Mesenchymal stem cell (in vitro differentiated cells and primary cell): ENCODE results near the gene TNFRSF8.

Source experiments
- DNase-seq: peaks from one replicate; pipeline ENCODE4 v3.0.0-alpha.2; 2013
- H2AFZ ChIP-seq: one replicate; pipeline ENCODE4 v1.6.1; 2013; ENCODE audit warnings: low read depth, mild to moderate bottlenecking, control low read depth, inconsistent platforms, low read length, moderate library complexity
- H2AK5ac ChIP-seq: 2 replicates; pipeline ENCODE4 v1.6.1; 2013; ENCODE audit warnings: low read length, moderate library complexity, mild to moderate bottlenecking, inconsistent platforms; ENCODE audit not compliant: severe bottlenecking
- H2BK120ac ChIP-seq: one replicate; pipeline ENCODE4 v1.6.1; 2013; ENCODE audit warnings: low read depth, mild to moderate bottlenecking, inconsistent platforms, low read length, moderate library complexity
- H2BK12ac ChIP-seq, 2 experiments: one replicate each; pipeline ENCODE4 v1.6.1; 2013; ENCODE audit warnings: inconsistent platforms in 2 of 2, low read length in 2 of 2, mild to moderate bottlenecking in 2 of 2, moderate library complexity in 2 of 2, control low read depth in 1 of 2
- H2BK15ac ChIP-seq: one replicate; pipeline ENCODE4 v1.6.1; 2013; ENCODE audit warnings: mild to moderate bottlenecking, low read depth, inconsistent platforms; ENCODE audit not compliant: poor library complexity, severe bottlenecking
- H2BK5ac ChIP-seq: 2 replicates; pipeline ENCODE4 v1.6.1; 2013; ENCODE audit warnings: low read depth, mild to moderate bottlenecking, low read length, control low read depth, inconsistent platforms; ENCODE audit not compliant: poor library complexity, severe bottlenecking
- H3K14ac ChIP-seq, 2 experiments: one replicate each; pipeline ENCODE4 v1.6.1; 2013; ENCODE audit warnings: inconsistent platforms in 2 of 2, low read length in 2 of 2, control low read depth in 1 of 2, mild to moderate bottlenecking in 1 of 2, moderate library complexity in 1 of 2
- H3K18ac ChIP-seq, 2 experiments: one replicate each; pipeline ENCODE4 v1.6.1; 2013; ENCODE audit warnings: inconsistent platforms in 2 of 2, low read length in 2 of 2, control low read depth in 1 of 2, low read depth in 1 of 2, mild to moderate bottlenecking in 1 of 2
- H3K23ac ChIP-seq, 2 experiments: one replicate each; pipeline ENCODE4 v1.6.1; 2013; ENCODE audit warnings: inconsistent platforms in 2 of 2, low read length in 2 of 2, mild to moderate bottlenecking in 2 of 2, moderate library complexity in 2 of 2, control low read depth in 1 of 2
- H3K27ac ChIP-seq: 2 replicates; pipeline ENCODE4 v1.5.1; 2013; ENCODE audit warnings: mild to moderate bottlenecking, moderate library complexity, low read length, control low read depth, inconsistent platforms; ENCODE audit not compliant: poor library complexity, severe bottlenecking
- H3K27me3 ChIP-seq, 2 experiments: 2 replicates each; pipeline versions ENCODE4 v1.6.1 to v1.7.0; 2013; ENCODE audit warnings: low read length in 2 of 2, mild to moderate bottlenecking in 2 of 2, moderate library complexity in 2 of 2, control low read depth in 1 of 2, inconsistent platforms in 1 of 2; ENCODE audit not compliant: control insufficient read depth in 1 of 2, insufficient read depth in 1 of 2
- H3K36me3 ChIP-seq, 2 experiments: 2 replicates each; pipeline versions ENCODE4 v1.6.1 to v1.7.0; 2013; ENCODE audit warnings: low read length in 2 of 2, control low read depth in 1 of 2, inconsistent platforms in 1 of 2, low read depth in 1 of 2, mild to moderate bottlenecking in 1 of 2; ENCODE audit not compliant: insufficient read depth in 2 of 2, control insufficient read depth in 1 of 2
- H3K4ac ChIP-seq, 2 experiments: one replicate each; pipeline ENCODE4 v1.6.1; 2013; ENCODE audit warnings: inconsistent platforms in 2 of 2, low read length in 2 of 2, mild to moderate bottlenecking in 2 of 2, moderate library complexity in 2 of 2, control low read depth in 1 of 2, low read depth in 1 of 2
- H3K4me1 ChIP-seq: 2 replicates; pipeline ENCODE4 v1.6.1; 2013; ENCODE audit warnings: low read depth, low read length, control low read depth; ENCODE audit not compliant: control insufficient read depth, insufficient read depth
- H3K4me2 ChIP-seq: 2 replicates; pipeline ENCODE4 v1.6.1; 2013; ENCODE audit warnings: low read length, mild to moderate bottlenecking, inconsistent platforms; ENCODE audit not compliant: poor library complexity, severe bottlenecking
- H3K4me3 ChIP-seq, 2 experiments: 2 replicates each; pipeline versions ENCODE4 v1.5.1 to v1.7.0; 2013; ENCODE audit warnings: low read length in 2 of 2, mild to moderate bottlenecking in 2 of 2, control low read depth in 1 of 2, low read depth in 1 of 2; ENCODE audit not compliant: insufficient read depth in 1 of 2
- H3K79me1 ChIP-seq: replicated peaks from 2 replicates; pipeline ENCODE4 v1.6.1; 2013; ENCODE audit warnings: mild to moderate bottlenecking, control low read depth, low read length, inconsistent platforms; ENCODE audit not compliant: poor library complexity, severe bottlenecking
- H3K9ac ChIP-seq: 2 replicates; pipeline ENCODE4 v1.7.0; 2013; ENCODE audit warnings: mild to moderate bottlenecking, low read length, moderate library complexity
- H3K9me3 ChIP-seq: 2 replicates; pipeline ENCODE4 v1.7.0; 2013; ENCODE audit warnings: mild to moderate bottlenecking, low read length; ENCODE audit not compliant: control insufficient read depth
- H4K8ac ChIP-seq: one replicate; pipeline ENCODE4 v1.6.1; 2013; ENCODE audit warnings: inconsistent platforms, mild to moderate bottlenecking, low read length, moderate library complexity
- H4K91ac ChIP-seq: one replicate; pipeline ENCODE4 v1.6.1; 2013; ENCODE audit warnings: mild to moderate bottlenecking, low read length, inconsistent platforms
- WGBS: methylation state at CpG from one replicate; pipeline ENCODE4 v1.1.7; 2013; ENCODE audit warnings: mixed read lengths; 5-methylcytosine and 5-hydroxymethylcytosine counted together

The TNFRSF8 gene

GRCh38 chr1:12185918-12186678, 123.0 kb downstream of the TNFRSF8 start:
- H3K9ac ChIP-seq = peak overlapping the region; percentile 87
- peak overlapping the region; percentile 0 to 97 for H3K14ac ChIP-seq
- peak overlapping the region; percentile 60 to 98 for H2BK12ac ChIP-seq
- no peak overlapping the region for H2AFZ ChIP-seq
- H2BK15ac ChIP-seq = peak overlapping the region; percentile 87
- no peaks in the 10 kb centered on the region for H3K27me3 ChIP-seq
- H3K4ac ChIP-seq = peak overlapping the region; percentile 96 to 100
- H2BK5ac ChIP-seq = no peak overlapping the region
- peak overlapping the region; percentile 95 for H4K8ac ChIP-seq
- no peaks in the 10 kb centered on the region for H3K9me3 ChIP-seq
- H3K18ac ChIP-seq = peak overlapping the region; percentile 95 to 98
- H3K4me3 ChIP-seq = no peak overlapping the region
- no peaks in the 10 kb centered on the region for H3K79me1 ChIP-seq
- H3K23ac ChIP-seq = peak overlapping the region in 1 of 2 experiments; percentile 20
- H3K36me3 ChIP-seq = peaks cover 0 to 20% of the 10 kb centered on the region in 2 experiments
- peak overlapping the region; percentile 98 for H4K91ac ChIP-seq
- 63% methylated on average over 13 of the region's 13 CpGs for WGBS
- peak; percentile 51 for DNase-seq
- H3K4me2 ChIP-seq = no peak overlapping the region
- H2BK120ac ChIP-seq = peak overlapping the region; percentile 99
- H2AK5ac ChIP-seq = no peak overlapping the region
- H3K4me1 ChIP-seq = peaks cover 29% of the 10 kb centered on the region
- H3K27ac ChIP-seq = no peak overlapping the region

DNA sequence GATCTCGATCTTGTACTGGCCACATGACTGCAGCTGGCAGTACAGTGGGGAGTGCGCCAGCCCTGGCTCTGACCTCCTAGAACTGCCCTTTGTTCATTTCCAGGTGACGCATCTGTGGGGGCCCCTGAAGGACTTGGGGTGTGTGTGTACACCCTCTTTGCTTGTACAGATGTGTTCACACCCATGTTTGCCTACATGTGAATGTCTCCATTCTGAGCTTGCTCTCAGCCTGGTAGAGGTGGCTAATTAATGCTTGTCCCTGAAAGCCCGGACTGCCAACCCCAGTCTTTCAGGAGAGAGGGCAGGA, 123.5 kb downstream of the TNFRSF8 start:
- Histone ChIP-seq H4K8ac (peak overlapping the region; percentile 43), H3K36me3 (peaks cover 0 to 23% of the 10 kb centered on the region in 2 experiments), H2AFZ (no peak overlapping the region), H3K79me1 (no peaks in the 10 kb centered on the region), H2BK120ac (peak overlapping the region; percentile 12), H4K91ac (peak overlapping the region; percentile 75), H2BK12ac (peak overlapping the region; percentile 60 to 87), H2AK5ac (no peak overlapping the region), H3K4ac (peak overlapping the region; percentile 29 to 84), H3K4me2 (no peak overlapping the region), H3K9ac (peak overlapping the region; percentile 35), H3K4me1 (peaks cover 29% of the 10 kb centered on the region), H3K18ac (peak overlapping the region; percentile 95 to 98), H2BK5ac (no peak overlapping the region), H3K9me3 (no peaks in the 10 kb centered on the region), H3K23ac (no peak overlapping the region), H3K4me3 (no peak overlapping the region), H3K27me3 (no peaks in the 10 kb centered on the region), H3K27ac (no peak overlapping the region), H3K14ac (peak overlapping the region in 1 of 2 experiments; percentile 83), H2BK15ac (no peak overlapping the region)
- 74% methylated on average over 4 of the region's 4 CpGs for WGBS
- DNase-seq = no peak

- peak overlapping the region in 1 of 2 experiments; percentile 44 for H3K4ac ChIP-seq
- H3K23ac ChIP-seq = peak overlapping the region in 1 of 2 experiments; percentile 38
- no peak overlapping the region for H2BK5ac ChIP-seq
- H3K14ac ChIP-seq = peak overlapping the region in 1 of 2 experiments; percentile 74
- no peak overlapping the region for H3K9ac ChIP-seq
- no peak for DNase-seq
- peak overlapping the region; percentile 30 for H4K91ac ChIP-seq
- no peak overlapping the region for H3K4me3 ChIP-seq
- H3K4me2 ChIP-seq = no peak overlapping the region
- H2BK120ac ChIP-seq = no peak overlapping the region
- no peaks in the 10 kb centered on the region for H3K79me1 ChIP-seq
- no peak overlapping the region for H2BK15ac ChIP-seq
- H3K9me3 ChIP-seq = no peaks in the 10 kb centered on the region
- H4K8ac ChIP-seq = no peak overlapping the region
- peaks cover 29% of the 10 kb centered on the region for H3K4me1 ChIP-seq
- no peak overlapping the region for H3K27ac ChIP-seq
- peak overlapping the region; percentile 23 to 75 for H3K18ac ChIP-seq
- peaks cover 0 to 36% of the 10 kb centered on the region in 2 experiments for H3K36me3 ChIP-seq
- H2BK12ac ChIP-seq = peak overlapping the region; percentile 2 to 37
- H3K27me3 ChIP-seq = no peaks in the 10 kb centered on the region
- 41% methylated on average over 3 of the region's 3 CpGs for WGBS
- no peak overlapping the region for H2AFZ ChIP-seq
- H2AK5ac ChIP-seq = no peak overlapping the region
Observed at GRCh38 chr1:12188115-12188514, 125.0 kb downstream of the TNFRSF8 start.

GRCh38 chr1:12188657-12189327, 125.7 kb downstream of the TNFRSF8 start:
- H2BK5ac ChIP-seq = no peak overlapping the region
- WGBS = 88% methylated on average over 13 of the region's 13 CpGs

More at GRCh38 chr1:12188657-12189327, 125.7 kb downstream of the TNFRSF8 start:
- no peak overlapping the region for H3K4ac ChIP-seq
- H3K27ac ChIP-seq = no peak overlapping the region
- H3K36me3 ChIP-seq = peaks cover 0 to 43% of the 10 kb centered on the region in 2 experiments
- no peaks in the 10 kb centered on the region for H3K79me1 ChIP-seq
- peak overlapping the region in 1 of 2 experiments; percentile 60 for H2BK12ac ChIP-seq
- peaks cover 29% of the 10 kb centered on the region for H3K4me1 ChIP-seq
- peak overlapping the region; percentile 27 for H4K91ac ChIP-seq
- H2BK120ac ChIP-seq = no peak overlapping the region
- H2AK5ac ChIP-seq = no peak overlapping the region
- H3K4me2 ChIP-seq = no peak overlapping the region
- no peak overlapping the region for H3K4me3 ChIP-seq
- no peaks in the 10 kb centered on the region for H3K9me3 ChIP-seq
- H3K18ac ChIP-seq = peak overlapping the region; percentile 23 to 31
- no peaks in the 10 kb centered on the region for H3K27me3 ChIP-seq
- no peak overlapping the region for H3K23ac ChIP-seq
- H2AFZ ChIP-seq = no peak overlapping the region
- no peak for DNase-seq
- no peak overlapping the region for H2BK15ac ChIP-seq
- H4K8ac ChIP-seq = no peak overlapping the region
- H3K9ac ChIP-seq = no peak overlapping the region
- peak overlapping the region in 1 of 2 experiments; percentile 5 for H3K14ac ChIP-seq
